ENCODE results near the gene TACR2.

Gene TACR2

GRCh38 chr10:69449841-69450240 is 33.1 kb upstream of the TACR2 start:
- no peak for DNase-seq

- no peak for DNase-seq
Observed at GRCh38 chr10:69446650-69447151, 30.0 kb upstream of the TACR2 start.

- no peak for DNase-seq
Observed at GRCh38 chr10:69446229-69446628, 29.5 kb upstream of the TACR2 start.

GRCh38 chr10:69445041-69445440 is 28.3 kb upstream of the TACR2 start:
- DNase-seq = no peak

- no peak for DNase-seq
Observed at GRCh38 chr10:69443354-69443753, 26.6 kb upstream of the TACR2 start.

GRCh38 chr10:69439813-69440506 is 23.2 kb upstream of the TACR2 start:
- peak; percentile 38 for DNase-seq

GRCh38 chr10:69439350-69439739 is 22.6 kb upstream of the TACR2 start:
- DNase-seq = no peak

GRCh38 chr10:69438536-69439349 is 22.0 kb upstream of the TACR2 start:
- DNase-seq = peak; percentile 56

GRCh38 chr10:69437321-69438259 is 20.9 kb upstream of the TACR2 start:
- DNase-seq = no peak

- no peak for DNase-seq
Observed at GRCh38 chr10:69435966-69436520, 19.3 kb upstream of the TACR2 start.

GRCh38 chr10:69434926-69435325 is 18.2 kb upstream of the TACR2 start:
- DNase-seq = no peak

GRCh38 chr10:69434169-69434568 is 17.5 kb upstream of the TACR2 start:
- no peak for DNase-seq

GRCh38 chr10:69428165-69428564 is 11.4 kb upstream of the TACR2 start:
- no peak for DNase-seq

- no peak for DNase-seq
Observed at GRCh38 chr10:69426376-69426727, 9.6 kb upstream of the TACR2 start.

- no peak for DNase-seq
Observed at GRCh38 chr10:69425511-69426298, 9.0 kb upstream of the TACR2 start.

- no peak for DNase-seq
Observed at GRCh38 chr10:69425041-69425440, 8.3 kb upstream of the TACR2 start.

- no peak for DNase-seq
Observed at GRCh38 chr10:69422676-69423075, 6.0 kb upstream of the TACR2 start.

GRCh38 chr10:69421611-69422308 is 5.0 kb upstream of the TACR2 start:
- no peak for DNase-seq

- no peak for DNase-seq
Observed at GRCh38 chr10:69419744-69420126, 3.0 kb upstream of the TACR2 start.

GRCh38 chr10:69419096-69419743 is 2.5 kb upstream of the TACR2 start:
- DNase-seq = no peak

Measured in NCI-H524 treated with DMSO at 0.1 percent for 48 hours (cell line).